Lower leg skin (tissue), 3 donors: ENCODE measurements around the gene C1orf116.

ENCODE experiments used
- CTCF ChIP-seq, 3 donors: fragments of 450-650 bp; IDR thresholded peaks; one replicate each; pipeline ENCODE4 v1.5.1; 2016; ENCODE audit warnings: antibody characterized with exemption in 3 of 3, mild to moderate bottlenecking in 3 of 3, moderate library complexity in 2 of 3
- POLR2A ChIP-seq, 2 donors: fragments of 450-650 bp; IDR thresholded peaks; one replicate each; pipeline ENCODE4 v1.6.1; 2016 to 2017; ENCODE audit warnings: antibody characterized with exemption in 2 of 2, mild to moderate bottlenecking in 1 of 2, moderate library complexity in 1 of 2

- TF ChIP-seq CTCF (IDR thresholded peaks at IDR 0.05) (no peak), POLR2A (IDR thresholded peaks at IDR 0.05) (no peak)
Measured at GRCh38 chr1:207027206-207027777, 5.3 kb downstream of the C1orf116 start.
